ENCODE results near the gene PCNX2. TPM values are rescaled to one million over a fixed set of nuclear protein-coding genes. Genes with fewer than 3 reads are reported as not detected.

Gene PCNX2
- total RNA-seq, 1 experiment from 2014 or later: 15.0 TPM

GRCh38 chr1:233261206-233261605 is 34.3 kb downstream of the PCNX2 start:
- DNase-seq (ENCODE audit: low read depth): no peak

DNA sequence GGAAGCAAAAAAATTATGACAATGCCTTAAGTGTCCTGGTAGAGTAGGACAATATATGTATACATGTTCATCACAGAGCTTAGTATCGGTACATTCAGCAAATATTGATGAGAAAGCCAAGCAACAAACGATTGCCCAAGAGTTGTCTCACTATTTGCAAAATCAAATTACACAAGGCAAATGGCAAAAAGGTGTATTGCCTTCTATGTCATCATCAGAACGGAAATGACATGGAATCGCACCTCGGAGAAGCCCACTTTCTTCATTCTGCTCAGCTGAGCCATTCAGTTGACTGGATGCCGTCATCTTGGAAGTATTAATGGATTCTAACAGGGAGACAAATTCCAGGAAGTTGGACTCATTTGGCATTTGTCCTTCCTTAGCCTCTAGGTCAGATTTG is 37.7 kb downstream of the PCNX2 start:
- no peak for DNase-seq (ENCODE audit: low read depth)

DNA sequence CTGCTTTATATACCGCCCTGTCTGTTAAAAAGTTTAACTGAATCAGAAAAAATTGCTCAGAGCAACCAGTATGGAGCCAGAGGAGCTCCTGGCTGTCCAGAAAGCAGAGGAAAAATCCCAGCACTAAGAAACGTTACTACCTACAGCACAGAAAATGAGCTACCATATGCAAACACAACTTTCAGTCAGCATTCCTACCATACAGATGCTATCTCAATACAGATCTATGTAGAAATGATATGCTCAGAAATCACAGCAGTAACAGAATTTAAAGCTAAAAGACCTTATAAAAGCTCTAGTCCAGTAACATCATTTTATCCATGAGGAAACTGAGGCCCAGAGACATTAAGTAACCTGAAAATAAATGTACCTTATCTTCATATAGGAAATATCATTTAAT is 38.7 kb downstream of the PCNX2 start:
- no peak for DNase-seq (ENCODE audit: low read depth)

GRCh38 chr1:233256191-233256590 is 39.3 kb downstream of the PCNX2 start:
- no peak for DNase-seq (ENCODE audit: low read depth)

DNA sequence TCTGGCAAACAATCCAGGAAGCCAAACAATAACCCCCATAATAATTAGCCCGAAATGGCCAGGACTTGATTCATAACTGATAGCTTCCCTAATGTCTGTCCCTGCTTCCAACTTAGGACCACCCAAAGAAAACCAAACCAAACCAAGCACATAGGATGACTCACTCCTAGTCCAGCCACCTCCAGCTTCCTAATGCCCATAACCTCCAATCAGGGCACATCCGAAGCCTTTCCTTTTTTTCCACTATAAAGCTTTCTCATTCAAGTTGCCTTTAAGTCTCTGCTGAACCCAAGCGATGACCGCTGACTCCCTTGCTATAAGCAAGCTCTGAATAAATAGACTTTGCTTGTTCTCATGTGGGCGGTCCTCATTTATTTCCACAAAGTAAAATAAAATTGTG is 40.4 kb downstream of the PCNX2 start:
- no peak for DNase-seq (ENCODE audit: low read depth)

- no peak for DNase-seq (ENCODE audit: low read depth)
Measured at GRCh38 chr1:233253832-233254331, 41.6 kb downstream of the PCNX2 start.

GRCh38 chr1:233253231-233253831 is 42.2 kb downstream of the PCNX2 start:
- no peak for DNase-seq (ENCODE audit: low read depth)

- no peak for DNase-seq (ENCODE audit: low read depth)
Measured at GRCh38 chr1:233252441-233252840, 43.1 kb downstream of the PCNX2 start.

DNA sequence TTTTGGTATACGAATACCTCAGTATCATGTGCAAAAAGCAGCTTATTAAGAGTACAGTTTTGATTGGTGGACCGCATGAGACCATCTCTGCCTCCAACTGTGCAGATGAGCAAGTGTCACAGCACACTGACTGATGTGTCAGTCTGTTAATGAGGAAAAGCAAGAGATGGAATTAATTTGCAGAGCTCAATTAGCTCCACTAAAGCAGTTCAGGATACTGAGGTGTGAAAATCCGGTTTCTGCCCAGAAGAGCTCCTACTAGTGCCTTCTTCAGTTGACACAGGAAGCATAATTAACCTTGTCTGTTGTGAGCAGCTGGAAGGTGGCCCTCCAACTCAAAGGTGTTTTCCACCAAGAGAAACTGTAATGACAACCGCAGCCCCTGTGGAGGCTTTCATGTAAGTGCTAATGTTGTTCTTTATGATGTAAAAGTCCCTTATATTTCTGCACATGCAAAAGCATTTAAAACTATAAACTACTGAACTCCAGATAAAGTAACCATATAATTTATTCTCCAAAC is 44.3 kb downstream of the PCNX2 start:
- DNase-seq (ENCODE audit: low read depth): no peak

DNA sequence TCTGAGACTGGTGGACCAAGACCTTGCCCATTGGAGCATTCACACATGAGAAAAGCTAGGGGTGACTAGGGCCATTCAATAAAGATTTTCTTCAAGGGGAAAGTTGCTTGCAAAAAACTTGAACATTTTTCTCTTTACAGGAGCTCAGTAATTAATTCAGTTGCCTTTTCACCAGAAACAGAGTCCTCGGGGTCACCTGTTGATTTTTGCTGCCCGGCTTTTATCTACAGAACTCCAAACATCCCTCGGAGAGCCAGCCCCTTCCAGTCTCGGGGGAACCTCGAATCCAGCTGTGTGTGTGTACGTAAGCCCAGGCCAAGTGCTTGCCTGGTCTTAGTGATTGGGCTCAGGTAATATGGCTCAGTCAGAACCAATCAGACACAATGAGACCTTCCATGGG is 47.5 kb downstream of the PCNX2 start:
- no peak for DNase-seq (ENCODE audit: low read depth)

GRCh38 chr1:233246965-233247364 is 48.6 kb downstream of the PCNX2 start:
- DNase-seq (ENCODE audit: low read depth): no peak

DNA sequence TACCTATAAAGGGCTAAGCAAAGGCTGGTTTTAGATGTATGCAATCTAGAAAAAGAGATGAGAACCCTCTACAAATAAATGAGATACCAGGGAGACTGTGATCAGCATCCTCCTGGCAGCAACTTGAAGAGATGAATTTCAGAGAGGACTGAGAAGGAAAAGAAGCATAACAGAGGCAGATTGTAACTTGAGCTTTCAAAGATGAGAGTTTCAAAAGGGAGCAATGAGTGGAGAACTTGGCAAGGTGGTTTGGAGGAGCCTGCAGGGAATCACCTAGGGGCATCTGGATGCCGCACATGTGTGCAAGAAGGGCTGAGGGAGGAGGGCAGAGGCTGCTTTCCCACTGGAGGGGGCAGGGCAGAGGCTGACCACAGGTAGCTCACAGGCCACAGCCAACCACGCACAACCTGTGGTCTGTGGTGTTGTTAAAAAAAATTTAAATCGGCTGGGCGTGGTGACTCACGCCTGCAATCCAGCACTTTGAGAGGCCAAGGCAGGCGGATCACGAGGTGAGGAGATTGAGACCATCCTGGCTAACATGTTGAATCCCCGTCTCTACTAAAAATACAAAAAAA is 50.2 kb downstream of the PCNX2 start:
- DNase-seq (ENCODE audit: low read depth): peak; percentile 66

GRCh38 chr1:233244183-233244582 is 51.3 kb downstream of the PCNX2 start:
- peak; percentile 19 for DNase-seq (ENCODE audit: low read depth)

DNA sequence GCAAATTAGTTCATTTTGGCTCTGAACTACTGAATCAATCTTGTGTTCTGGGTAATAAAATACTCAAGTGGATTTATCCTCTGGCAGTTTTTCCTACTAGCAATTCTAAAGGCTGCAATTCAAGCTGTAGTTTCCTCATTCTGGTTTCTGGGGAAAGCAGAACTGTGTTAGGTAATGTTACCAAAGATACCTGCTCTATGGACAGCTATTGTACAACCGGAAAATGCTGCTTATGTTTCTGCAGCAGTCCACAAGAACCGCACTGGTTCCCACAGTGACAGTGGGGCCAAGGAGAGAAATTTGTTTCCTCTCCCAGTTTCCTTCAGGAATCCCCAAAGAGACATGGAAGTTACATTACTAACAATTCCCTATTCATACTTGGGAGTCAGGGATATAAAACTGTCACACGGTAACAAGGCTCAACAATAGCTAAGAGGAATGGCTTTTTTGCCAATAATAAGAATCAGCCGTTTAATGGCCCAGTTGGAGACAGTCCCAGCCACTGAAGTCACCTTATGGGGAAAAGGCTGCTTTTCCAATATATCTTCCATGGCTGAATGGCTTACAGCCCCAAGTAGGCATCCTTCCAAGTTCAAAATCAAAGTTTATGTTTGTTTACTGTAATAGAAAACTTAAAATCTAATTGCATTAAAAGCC is 52.6 kb downstream of the PCNX2 start:
- DNase-seq (ENCODE audit: low read depth): no peak

DNA sequence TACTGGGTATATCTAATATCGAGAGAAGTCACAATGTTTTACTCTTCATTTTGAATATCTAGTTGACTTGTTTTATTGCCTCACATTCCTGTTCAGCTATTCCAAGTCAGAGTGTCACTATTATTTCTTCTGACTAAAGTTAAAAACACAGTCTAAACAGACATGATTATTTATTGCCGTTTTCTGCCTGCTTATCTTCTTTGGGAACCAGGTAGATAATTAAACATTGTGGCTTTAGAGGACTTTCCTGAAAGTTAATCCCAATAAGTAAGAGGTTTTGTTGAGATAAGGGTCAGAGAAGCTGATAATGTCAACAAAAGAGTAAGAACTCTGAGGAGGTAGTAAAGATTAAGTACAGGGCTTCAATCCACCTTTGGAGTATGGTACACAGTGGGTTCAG is 53.8 kb downstream of the PCNX2 start:
- DNase-seq (ENCODE audit: low read depth): no peak

GRCh38 chr1:233240829-233241682 is 54.5 kb downstream of the PCNX2 start:
- peak; percentile 74 for DNase-seq (ENCODE audit: low read depth)

DNA sequence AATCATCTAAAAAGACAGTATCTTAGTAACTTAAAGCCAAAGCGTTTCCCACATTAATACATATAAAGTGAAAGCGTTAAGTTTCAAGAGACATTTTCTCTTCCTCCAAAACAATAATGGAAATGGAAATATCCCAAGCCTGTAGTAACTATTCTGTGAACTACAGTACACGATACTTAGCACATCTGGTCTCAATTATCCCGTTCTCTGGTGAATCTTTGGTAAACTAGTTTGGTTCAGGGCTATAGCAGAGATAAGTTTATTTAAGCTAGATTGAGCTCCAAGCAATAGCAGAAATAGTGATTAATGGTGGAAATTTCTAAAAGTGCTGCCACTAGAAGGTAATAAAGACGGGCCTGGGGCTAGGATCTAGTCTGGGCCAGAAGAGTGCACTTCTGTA is 55.2 kb downstream of the PCNX2 start:
- no peak for DNase-seq (ENCODE audit: low read depth)

DNA sequence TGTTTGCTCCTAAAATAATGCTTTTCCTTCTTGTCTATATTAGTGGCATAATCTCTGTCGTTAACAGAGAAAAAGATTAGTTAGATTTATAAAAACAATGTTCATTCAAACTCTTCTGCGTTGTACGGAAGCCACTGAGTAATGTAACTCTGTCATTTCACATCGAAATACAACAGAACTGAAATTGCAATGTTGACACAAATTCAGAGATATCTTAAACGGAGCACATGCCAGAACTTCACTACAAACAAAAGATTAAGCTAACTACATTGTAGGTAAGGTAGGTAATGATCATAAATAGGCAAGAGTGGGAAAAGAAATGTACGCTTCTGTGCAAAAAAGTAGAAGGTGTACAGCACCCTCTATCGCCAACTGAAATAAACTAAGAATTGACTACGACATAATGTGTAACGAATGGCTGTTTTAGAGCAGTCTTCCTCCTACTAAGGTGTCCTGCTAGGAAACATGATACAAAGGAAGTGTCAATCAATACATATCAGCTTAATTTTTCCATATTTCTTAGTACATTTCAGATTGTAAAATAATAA is 56.6 kb downstream of the PCNX2 start:
- DNase-seq (ENCODE audit: low read depth): no peak

DNA sequence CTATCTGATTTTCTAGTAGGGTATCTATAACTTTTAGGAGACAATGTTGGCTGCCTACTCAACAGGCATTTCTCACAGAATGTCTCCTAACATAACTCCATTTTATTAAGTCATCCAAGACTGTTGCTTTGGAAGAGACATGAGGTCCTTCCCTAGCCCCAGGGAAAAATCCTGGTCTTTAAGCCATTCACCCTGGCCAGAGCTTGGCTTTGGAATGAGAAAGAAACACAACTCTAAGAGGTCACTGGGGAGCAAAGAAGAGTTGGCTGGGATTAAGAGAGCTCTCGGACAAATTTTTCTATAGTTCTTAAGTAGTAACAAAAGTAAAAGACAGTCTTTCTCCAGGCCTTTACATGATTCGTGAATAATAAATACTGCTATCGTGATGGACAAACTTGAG is 57.9 kb downstream of the PCNX2 start:
- DNase-seq (ENCODE audit: low read depth): no peak

DNA sequence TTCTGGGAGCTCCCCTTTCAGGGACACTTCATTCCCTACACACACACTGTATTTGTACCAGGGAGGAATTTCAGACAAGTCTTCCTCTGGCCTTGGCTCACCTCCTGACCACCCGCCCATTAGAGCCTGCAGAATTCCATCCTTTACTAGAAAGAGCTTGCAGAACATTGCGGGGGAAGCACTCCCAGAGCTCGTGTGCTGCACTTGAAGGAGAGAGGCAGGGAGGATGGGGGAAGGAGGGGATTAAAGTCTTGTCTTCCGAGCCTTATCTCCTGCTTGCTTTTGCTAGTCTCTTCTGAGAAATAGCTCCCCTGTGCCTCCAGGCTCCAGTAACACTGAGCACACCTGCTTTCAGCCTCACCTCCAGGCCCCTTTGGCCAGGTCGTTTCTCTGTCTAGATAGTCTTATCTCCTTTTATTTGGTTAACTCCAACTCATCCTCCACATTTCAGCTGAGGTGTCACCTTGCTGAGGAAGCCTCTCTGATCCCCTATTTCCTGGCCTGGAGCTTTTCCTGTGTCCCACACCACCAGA is 62.0 kb downstream of the PCNX2 start:
- no peak for DNase-seq (ENCODE audit: low read depth)

DNA sequence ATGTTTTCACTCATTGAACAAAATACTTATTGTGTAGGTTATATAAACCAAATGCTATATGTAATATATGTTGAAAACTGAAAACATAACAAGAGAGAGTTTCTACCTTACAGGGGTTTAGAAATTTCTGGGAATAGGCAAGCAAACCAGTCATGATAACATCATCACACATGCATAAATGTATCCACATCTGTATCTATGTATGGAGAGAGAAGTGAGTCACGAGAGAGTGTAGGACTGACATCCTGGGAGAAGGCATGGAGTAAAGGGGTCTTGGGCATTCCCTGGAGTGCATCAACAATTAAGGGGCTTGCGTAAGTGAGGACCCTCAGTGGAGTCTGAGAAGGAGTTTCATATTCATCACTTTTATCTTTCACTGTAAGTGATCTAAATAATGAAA is 65.5 kb downstream of the PCNX2 start:
- no peak for DNase-seq (ENCODE audit: low read depth)

DNA sequence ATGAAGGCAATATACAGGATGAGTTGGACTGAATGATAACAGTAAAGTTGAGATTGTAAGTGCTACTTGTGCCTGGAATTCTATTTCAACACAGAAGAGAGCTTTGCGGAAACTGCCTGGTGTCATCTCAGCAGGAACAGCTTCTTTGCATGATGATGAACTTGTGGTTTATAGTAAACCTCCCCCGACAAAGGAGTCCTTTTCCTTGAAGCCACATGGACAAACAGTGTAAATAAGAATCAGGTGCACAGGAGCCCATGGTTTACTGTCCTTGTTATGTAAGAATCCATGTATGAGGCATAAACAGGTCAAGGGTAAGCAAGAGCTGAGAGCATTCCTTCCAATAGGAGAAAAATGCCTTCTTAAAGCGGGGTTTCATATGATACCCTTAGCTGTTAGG is 66.2 kb downstream of the PCNX2 start:
- no peak for DNase-seq (ENCODE audit: low read depth)
